H54 (cell line): ENCODE data around the gene CLCN2.

ENCODE experiments used
- DNase-seq: peaks from one replicate; pipeline ENCODE4 v3.0.0; 2011; ENCODE audit warnings: low spot score, mixed read lengths; ENCODE audit not compliant: insufficient read length
- FAIRE-seq: peaks from 3 replicates; lab custom pipeline; 2011; peaks lifted over from hg19 to GRCh38; lab: Jason Lieb, UNC
- POLR2A ChIP-seq: IDR thresholded peaks from 2 replicates; pipeline ENCODE4 v1.6.1; 2011; ENCODE audit warnings: low read depth, mild to moderate bottlenecking, low read length

Gene CLCN2

DNA sequence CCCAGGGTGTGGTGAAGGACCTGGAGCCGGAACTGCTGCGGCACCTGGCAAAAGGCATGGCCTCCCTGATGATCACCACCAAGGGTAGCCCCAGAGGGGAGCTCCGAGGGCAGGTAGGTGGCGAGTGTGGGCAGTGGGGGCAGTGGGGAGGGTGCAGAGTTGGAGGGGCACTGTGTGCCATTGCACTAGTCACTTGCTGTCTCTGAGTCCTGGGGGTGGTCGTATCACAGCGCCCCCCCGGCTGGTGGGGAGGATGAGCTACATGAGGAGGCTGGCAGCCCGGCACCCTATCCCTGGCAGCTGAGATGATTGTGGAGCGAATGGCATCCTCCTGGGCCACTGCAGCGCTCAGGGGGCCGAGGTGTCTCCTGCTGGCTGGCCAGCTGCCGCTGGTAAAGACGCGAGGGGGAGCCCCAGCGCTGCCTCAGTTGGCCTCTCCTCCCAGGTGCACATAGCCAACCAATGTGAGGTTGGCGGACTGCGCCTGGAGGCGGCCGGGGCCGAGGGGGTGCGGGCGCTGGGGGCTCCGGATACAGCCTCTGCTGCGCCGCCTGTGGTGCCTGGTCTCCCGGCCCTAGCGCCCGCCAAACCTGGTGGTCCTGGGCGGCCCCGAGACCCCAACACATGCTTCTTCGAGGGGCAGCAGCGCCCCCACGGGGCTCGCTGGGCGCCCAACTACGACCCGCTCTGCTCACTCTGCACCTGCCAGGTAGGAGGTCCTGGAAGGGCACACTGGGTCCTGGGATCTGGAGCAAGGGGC, 24.8 kb upstream of the CLCN2 start:
- FAIRE-seq = no peak
- DNase-seq = no peak
- TF ChIP-seq POLR2A = no peak

DNA sequence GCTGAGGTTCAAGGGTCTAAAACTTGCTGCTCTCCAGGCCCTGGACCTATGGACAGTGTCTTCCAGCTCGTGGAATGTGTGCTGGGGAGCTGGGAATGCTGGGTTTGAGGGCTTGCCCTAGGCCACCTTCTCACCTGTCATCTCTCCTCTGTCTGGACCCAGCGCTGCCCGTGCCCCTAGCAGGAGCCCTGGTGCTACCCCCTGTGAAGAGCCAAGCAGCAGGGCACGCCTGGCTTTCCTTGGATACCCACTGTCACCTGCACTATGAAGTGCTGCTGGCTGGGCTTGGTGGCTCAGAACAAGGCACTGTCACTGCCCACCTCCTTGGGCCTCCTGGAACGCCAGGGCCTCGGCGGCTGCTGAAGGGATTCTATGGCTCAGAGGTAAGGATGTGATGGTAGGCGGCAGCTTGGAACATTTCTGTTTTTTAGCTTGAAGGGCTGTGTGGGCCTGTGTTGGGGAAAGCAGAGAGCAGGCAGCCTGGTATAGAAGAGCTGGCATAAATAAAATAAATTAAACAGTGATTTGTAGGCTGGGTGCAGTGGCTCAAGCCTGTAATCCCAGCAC, 23.5 kb upstream of the CLCN2 start:
- no peak for DNase-seq
- no peak for TF ChIP-seq POLR2A
- no peak for FAIRE-seq

DNA sequence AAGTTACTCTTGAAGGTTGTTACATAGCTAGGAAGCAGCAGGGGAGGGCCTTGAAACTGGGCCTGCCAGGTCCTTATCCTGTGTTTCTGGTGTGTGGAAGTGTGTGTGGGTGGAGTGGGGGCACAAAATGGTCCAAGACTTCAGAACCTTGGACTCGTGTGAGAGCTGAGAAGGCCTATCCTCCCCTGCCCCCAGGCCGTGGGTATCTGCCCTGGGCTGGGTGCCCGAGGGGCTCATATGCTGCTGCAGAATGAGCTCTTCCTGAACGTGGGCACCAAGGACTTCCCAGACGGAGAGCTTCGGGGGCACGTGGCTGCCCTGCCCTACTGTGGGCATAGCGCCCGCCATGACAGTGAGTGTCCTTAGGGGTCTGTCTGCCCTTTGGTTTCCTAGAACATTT, 22.9 kb upstream of the CLCN2 start:
- FAIRE-seq (no peak), DNase-seq (no peak)
- no peak for TF ChIP-seq POLR2A

DNA sequence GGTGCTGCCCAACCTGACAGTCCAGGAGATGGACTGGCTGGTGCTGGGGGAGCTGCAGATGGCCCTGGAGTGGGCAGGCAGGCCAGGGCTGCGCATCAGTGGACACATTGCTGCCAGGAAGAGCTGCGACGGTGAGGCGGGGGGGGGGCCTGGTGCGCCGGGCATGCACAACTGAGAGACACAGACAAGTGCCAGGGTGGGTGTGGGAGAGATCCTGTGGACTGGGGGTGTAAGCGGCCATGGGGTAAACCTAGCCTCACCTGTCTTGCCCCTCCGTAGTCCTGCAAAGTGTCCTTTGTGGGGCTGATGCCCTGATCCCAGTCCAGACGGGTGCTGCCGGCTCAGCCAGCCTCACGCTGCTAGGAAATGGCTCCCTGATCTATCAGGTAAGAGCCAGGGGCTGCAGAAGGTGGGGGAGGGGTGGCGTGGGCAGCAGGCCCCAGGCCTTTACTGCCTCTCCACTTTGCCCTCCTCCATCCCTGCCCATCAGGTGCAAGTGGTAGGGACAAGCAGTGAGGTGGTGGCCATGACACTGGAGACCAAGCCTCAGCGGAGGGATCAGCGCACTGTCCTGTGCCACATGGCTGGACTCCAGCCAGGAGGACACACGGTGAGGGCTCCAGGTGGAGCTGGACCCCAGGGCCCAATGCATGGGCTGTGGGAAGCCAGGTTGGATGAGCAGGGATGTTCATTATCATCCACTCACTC, 21.8 kb upstream of the CLCN2 start:
- DNase-seq (no peak), FAIRE-seq (no peak)
- TF ChIP-seq POLR2A = no peak

DNA sequence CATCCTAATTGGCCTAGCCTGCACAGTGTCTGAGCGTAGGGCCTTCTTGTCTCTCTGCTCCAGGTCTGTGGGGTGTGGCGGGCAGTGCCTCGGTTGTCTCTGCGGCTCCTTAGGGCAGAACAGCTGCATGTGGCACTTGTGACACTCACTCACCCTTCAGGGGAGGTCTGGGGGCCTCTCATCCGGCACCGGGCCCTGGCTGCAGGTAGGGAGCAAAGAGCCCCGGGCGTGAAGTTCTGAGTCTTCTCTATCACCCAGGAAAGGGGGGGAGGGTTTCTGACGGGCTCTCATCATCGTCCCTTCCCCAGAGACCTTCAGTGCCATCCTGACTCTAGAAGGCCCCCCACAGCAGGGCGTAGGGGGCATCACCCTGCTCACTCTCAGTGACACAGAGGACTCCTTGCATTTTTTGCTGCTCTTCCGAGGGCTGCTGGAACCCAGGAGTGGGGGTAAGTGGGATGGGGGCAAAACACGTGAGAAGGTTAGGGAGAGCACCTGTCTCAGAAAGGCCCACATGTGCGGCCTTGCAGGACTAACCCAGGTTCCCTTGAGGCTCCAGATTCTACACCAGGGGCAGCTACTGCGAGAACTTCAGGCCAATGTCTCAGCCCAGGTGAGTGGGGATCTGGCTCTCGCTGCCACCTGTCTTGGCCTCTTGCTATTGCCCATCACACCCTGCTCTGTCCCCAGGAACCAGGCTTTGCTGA, 21.1 kb upstream of the CLCN2 start:
- FAIRE-seq (no peak), DNase-seq (no peak)
- no peak for TF ChIP-seq POLR2A

DNA sequence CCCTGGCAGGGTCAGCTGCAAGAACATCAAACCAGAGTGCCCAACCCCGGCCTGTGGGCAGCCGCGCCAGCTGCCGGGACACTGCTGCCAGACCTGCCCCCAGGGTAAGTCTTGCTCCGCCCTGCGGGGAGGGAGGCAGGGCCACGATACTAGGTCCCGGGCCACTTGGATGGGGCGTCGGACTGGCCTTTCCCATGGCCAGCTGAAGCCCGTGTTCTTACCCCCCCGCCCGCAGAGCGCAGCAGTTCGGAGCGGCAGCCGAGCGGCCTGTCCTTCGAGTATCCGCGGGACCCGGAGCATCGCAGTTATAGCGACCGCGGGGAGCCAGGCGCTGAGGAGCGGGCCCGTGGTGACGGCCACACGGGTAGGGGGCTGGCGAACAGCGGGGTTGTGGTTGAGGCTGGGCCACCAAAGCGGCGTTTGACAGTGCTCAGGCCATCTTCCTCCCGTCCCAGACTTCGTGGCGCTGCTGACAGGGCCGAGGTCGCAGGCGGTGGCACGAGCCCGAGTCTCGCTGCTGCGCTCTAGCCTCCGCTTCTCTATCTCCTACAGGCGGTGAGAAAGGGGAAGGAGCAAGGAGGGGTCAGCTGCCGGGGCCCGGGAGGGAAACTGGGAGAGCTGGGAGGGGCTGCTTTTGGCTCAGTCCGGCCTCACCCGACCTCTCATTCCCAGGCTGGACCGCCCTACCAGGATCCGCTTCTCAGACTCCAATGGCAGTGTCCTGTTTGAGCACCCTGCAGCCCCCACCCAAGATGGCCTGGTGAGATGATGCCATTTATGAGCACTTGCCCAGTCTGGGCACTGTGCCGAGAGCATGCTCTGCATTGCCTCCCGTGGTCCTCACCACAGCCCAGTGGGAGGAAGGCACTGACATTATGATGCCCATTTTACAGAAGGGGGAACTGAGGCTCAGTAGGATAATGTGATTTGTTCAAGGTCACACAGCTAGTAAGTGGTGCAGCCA, 20.1 kb upstream of the CLCN2 start:
- TF ChIP-seq POLR2A = no peak
- no peak for DNase-seq
- FAIRE-seq = no peak

DNA sequence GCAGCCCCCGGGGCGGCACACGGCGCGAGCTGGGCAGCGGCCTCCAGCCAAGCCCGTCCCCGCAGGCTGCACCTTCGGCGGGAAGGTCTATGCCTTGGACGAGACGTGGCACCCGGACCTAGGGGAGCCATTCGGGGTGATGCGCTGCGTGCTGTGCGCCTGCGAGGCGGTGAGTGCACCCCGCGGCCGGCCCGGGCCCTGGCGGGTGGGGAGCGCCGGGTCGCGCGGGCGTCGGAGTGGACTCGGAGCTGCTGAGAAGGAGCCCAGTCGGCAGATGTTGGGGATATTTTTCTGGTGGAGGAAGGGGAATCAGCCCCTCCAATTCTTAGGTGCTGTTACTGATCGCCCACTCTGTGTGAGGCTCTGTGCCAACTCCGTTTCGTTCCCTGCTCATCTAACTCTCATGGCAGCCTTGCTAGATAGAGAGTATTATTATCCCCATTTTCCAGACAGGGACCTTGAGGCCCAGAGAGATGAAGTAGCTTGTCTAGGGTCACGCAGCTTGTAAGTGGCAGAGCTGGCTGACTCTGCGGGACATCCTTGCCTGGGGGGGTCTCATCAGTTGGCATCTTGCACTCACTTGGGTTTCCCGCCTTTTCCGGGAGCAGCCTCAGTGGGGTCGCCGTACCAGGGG, 19.3 kb upstream of the CLCN2 start:
- TF ChIP-seq POLR2A = no peak
- FAIRE-seq (no peak), DNase-seq (no peak)

DNA sequence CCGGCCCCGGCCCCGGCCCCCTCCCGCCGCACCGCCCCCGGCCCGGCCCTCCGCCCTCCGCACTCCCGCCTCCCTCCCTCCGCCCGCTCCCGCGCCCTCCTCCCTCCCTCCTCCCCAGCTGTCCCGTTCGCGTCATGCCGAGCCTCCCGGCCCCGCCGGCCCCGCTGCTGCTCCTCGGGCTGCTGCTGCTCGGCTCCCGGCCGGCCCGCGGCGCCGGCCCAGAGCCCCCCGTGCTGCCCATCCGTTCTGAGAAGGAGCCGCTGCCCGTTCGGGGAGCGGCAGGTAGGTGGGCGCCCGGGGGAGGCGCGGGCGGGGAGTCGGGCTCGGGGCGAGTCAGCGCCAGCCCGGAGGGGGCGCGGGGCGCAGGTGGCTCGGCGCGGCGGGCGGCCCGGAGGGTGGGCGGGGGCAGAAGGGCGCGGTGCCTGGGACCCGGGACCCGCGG, 18.8 kb upstream of the CLCN2 start:
- DNase-seq = peak; percentile 92
- FAIRE-seq = no peak
- TF ChIP-seq POLR2A = no peak

DNA sequence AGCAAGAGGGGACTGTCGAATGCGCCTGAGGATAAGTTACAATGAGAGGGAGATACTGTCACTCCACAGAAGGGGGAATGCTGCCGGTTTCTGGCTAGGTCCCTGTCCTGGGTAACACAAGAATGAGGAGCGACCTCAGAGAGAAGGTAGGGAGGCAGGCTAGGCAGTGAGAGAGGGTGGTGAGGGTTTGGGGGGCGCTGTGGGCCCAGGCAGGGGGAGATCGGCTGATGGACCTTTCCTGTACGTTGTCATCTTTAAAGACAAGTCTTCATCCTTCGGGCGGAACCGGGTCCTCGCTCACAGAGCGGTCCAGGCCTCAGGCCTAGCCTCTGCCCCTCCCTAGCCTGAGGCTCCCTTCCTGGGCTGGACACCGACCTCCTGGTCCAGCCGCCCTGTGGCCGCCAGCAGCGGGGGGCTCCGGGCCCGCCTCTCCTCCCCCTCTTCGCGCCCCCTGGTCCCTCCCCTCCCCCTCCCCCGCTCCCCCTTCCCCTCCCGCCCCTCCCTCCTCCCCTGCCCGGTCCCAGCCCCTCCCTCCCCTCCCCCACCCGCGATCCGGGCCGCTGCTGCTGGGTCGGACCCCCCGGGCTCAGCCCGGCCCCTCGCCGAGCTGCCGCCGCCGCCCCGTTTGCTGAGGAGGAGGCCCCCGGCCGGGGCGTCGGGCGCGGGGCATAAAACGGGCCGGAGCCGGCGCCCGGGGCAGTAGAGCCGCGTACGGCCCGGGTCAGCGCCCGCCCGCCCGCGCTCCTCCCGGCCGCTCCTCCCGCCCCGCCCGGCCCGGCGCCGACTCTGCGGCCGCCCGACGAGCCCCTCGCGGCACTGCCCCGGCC, 18.2 kb upstream of the CLCN2 start, which contains the start of gene CHRD:
TSS of gene CHRD (plus strand) at position 697 of the 827 bp plus-strand sequence. CDS start 265 bp downstream, outside the sequence.
- TF ChIP-seq POLR2A = no peak
- DNase-seq = no peak
- no peak for FAIRE-seq

DNA sequence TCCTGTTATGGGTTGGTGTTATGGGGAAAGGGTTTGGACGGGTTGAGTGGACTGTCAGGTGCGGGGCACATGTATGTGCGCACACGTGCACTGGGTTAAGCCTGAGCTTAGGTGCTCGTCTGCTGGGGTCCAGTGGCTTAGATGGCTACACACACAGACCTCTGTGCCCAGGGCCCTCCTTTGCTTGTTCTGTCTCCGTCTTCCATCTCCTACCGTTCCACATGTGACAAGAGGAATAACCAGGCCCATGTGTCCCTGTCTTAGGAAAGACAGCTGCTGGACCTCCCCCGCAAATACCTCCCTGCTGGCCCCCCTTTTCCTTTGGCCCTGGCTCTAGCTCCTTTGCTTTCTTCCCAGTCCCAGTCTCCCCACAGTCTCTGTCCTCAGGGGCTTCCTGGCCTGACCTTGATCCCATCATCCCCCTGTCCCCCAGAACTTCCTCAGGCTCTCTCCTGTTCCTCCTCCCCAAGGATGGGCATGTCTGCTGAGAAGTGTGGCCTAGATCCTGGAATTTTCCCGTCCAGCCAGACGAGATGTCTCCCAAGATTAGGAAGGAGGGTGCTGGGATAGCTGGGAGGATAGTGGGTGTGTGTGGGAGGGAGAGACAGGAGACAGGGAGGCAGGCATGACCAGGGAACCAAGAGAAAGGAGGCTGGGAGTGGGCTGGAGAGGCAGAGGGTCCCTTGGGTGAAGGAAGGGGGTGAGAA, 17.4 kb upstream of the CLCN2 start:
- DNase-seq (no peak), FAIRE-seq (no peak)
- TF ChIP-seq POLR2A = no peak

DNA sequence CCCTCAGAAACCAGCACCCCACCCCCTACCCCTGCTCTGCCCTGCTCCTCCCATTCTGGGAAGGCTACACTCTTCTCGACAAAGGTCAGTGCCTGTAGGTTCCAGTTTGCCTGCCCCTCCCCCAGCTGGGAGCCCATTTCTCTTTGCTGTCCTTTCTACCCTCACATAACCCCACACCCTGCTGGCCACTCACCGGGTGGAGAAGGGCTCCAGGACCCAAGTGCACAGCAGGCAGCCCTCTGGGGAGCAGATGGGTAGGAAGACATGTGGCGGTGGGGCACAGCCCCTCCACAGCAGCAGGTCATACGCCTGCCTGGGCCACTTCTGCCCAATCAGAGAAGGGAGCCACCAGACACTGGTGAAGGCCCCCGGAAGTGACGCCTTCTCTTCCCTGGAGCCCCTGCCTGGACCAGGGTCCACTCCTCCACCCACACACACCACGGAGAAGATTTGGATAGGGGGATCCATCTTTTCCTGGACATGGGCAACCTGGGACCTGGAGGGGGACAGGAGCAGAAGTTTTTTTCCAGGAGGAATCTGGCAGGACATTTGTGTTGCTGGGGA, 16.6 kb upstream of the CLCN2 start, which contains the start of gene THPO:
TSS of gene THPO (minus strand) at position 326 of the 564 bp plus-strand sequence. CDS start 1,948 bp downstream, outside the sequence.
- DNase-seq = no peak
- TF ChIP-seq POLR2A = no peak
- FAIRE-seq = no peak
